Fibroblast of mammary gland (primary cell): ENCODE measurements around the gene GH2.
A peak's percentile ranks its signal among the peaks of the same experiment; 100 is the strongest.

Experiments
- DNase-seq: peaks from one replicate; pipeline ENCODE4 v3.0.0-alpha.2; 2010; ENCODE audit warnings: low read depth
- H3K4me3 ChIP-seq: 2 replicates; pipeline ENCODE4 v1.5.1; 2011; ENCODE audit warnings: low read depth, mild to moderate bottlenecking, low read length, moderate library complexity; ENCODE audit not compliant: control insufficient read depth
- CTCF ChIP-seq: conservative IDR thresholded peaks from 2 replicates; pipeline ENCODE4 v1.5.1; 2011; ENCODE audit warnings: low read depth, low read length, inconsistent platforms; ENCODE audit not compliant: control insufficient read depth, insufficient read depth

Gene GH2

GRCh38 chr17:63848834-63849689 lies 32.7 kb downstream of the GH2 start:
- H3K4me3 ChIP-seq, result peak overlapping the region; percentile 34
- peak; percentile 42 for TF ChIP-seq CTCF
- peak; percentile 92 for DNase-seq

GRCh38 chr17:63847525-63848249 lies 34.1 kb downstream of the GH2 start:
- no peak for DNase-seq
- no peak for TF ChIP-seq CTCF
- H3K4me3 ChIP-seq, result no peak overlapping the region

- H3K4me3 ChIP-seq, result no peak overlapping the region
- DNase-seq, result no peak
- no peak for TF ChIP-seq CTCF
Observed at GRCh38 chr17:63845509-63845908, 36.2 kb downstream of the GH2 start.

GRCh38 chr17:63843910-63844677 lies 37.6 kb downstream of the GH2 start:
- H3K4me3 ChIP-seq, result no peak overlapping the region
- no peak for TF ChIP-seq CTCF
- no peak for DNase-seq

- peak; percentile 86 for DNase-seq
- peak overlapping the region; percentile 52 for H3K4me3 ChIP-seq
Observed at GRCh38 chr17:63843387-63843888, 38.3 kb downstream of the GH2 start.

- TF ChIP-seq CTCF, result no peak
- DNase-seq, result peak; percentile 99
- H3K4me3 ChIP-seq, result peak within 1 kb of the TSS; percentile 89
Observed at GRCh38 chr17:63842540-63843386, 39.0 kb downstream of the GH2 start, which contains the start of gene SMARCD2. TSS of gene SMARCD2 (minus strand) at chr17:63842685. CDS start at chr17:63842674, 11 bp downstream.
